GM23338 (cell line): ENCODE results near the gene SULT1A2. TPM values are rescaled to one million over a fixed set of nuclear protein-coding genes. Genes with fewer than 3 reads are reported as not detected.
"Not testable (repeated sequence)": the region's sequence is repeated elsewhere in the genome, so short reads cannot be mapped to it uniquely, and the experiment has no call there.

ENCODE experiments used
- ATAC-seq: fragments of 200-7000 bp; cut with Tn5 transposase; 3 replicates; pipeline ENCODE4 v1.9.1; 2020
- DNase-seq: peaks from one replicate; pipeline ENCODE4 v3.0.0-alpha.2; 2015; ENCODE audit warnings: low spot score
- H2AFZ ChIP-seq: fragments of 200-600 bp; sonication (generic); 2 replicates; pipeline ENCODE4 v1.8.0; 2016; ENCODE audit warnings: antibody characterized with exemption, mild to moderate bottlenecking, moderate library complexity
- H3F3A ChIP-seq: fragments of 200-600 bp; sonication (generic); replicated peaks from 2 replicates; pipeline ENCODE4 v1.8.0; 2017; ENCODE audit warnings: antibody characterized with exemption, mixed run types, low read depth
- H3K27ac ChIP-seq: fragments of 200-600 bp; sonication (generic); 2 replicates; pipeline ENCODE4 v1.6.1; 2016; ENCODE audit warnings: low read depth
- H3K27me3 ChIP-seq: fragments of 200-600 bp; sonication (generic); 2 replicates; pipeline ENCODE4 v1.8.0; 2016; ENCODE audit warnings: mild to moderate bottlenecking, mixed run types, moderate library complexity; ENCODE audit not compliant: insufficient read depth
- H3K36me3 ChIP-seq: fragments of 200-600 bp; sonication (generic); 2 replicates; pipeline ENCODE4 v1.8.0; 2016; ENCODE audit warnings: mild to moderate bottlenecking; ENCODE audit not compliant: insufficient read depth
- H3K4me1 ChIP-seq: fragments of 200-600 bp; sonication (generic); 2 replicates; pipeline ENCODE4 v1.8.0; 2016; ENCODE audit warnings: mild to moderate bottlenecking, moderate library complexity; ENCODE audit not compliant: insufficient read depth
- H3K4me2 ChIP-seq: fragments of 200-600 bp; sonication (generic); 2 replicates; pipeline ENCODE4 v1.7.1; 2017; ENCODE audit warnings: mixed run types
- H3K4me3 ChIP-seq: fragments of 200-600 bp; sonication (generic); 2 replicates; pipeline ENCODE4 v1.6.1; 2016; ENCODE audit warnings: mixed run types
- H3K79me2 ChIP-seq: fragments of 200-600 bp; sonication (generic); replicated peaks from 2 replicates; pipeline ENCODE4 v1.8.0; 2017; ENCODE audit warnings: mild to moderate bottlenecking; ENCODE audit not compliant: insufficient read depth
- H3K9me2 ChIP-seq: fragments of 200-600 bp; sonication (generic); 2 replicates; pipeline ENCODE4 v1.8.0; 2017; ENCODE audit not compliant: insufficient read depth
- H4K20me1 ChIP-seq: fragments of 200-600 bp; sonication (generic); replicated peaks from 2 replicates; pipeline ENCODE4 v1.8.0; 2017; ENCODE audit warnings: mild to moderate bottlenecking; ENCODE audit not compliant: insufficient read depth
- H3K27ac Mint-ChIP-seq: 2 replicates; pipeline ENCODE4 v1.8.0; 2020; ENCODE audit warnings: inconsistent platforms, mild to moderate bottlenecking, moderate library complexity, mixed read lengths
- H3K27me3 Mint-ChIP-seq: 3 replicates; pipeline ENCODE4 v1.8.0; 2022; ENCODE audit warnings: low read depth, mild to moderate bottlenecking, moderate library complexity, mixed read lengths, inconsistent platforms; ENCODE audit not compliant: insufficient read depth, poor library complexity
- H3K36me3 Mint-ChIP-seq: 3 replicates; pipeline ENCODE4 v1.8.0; 2021; ENCODE audit warnings: low read depth, mild to moderate bottlenecking, inconsistent platforms, moderate library complexity, mixed read lengths
- H3K4me1 Mint-ChIP-seq: 3 replicates; pipeline ENCODE4 v1.8.0; 2020; ENCODE audit warnings: mild to moderate bottlenecking, inconsistent platforms, mixed read lengths
- H3K4me3 Mint-ChIP-seq: 3 replicates; pipeline ENCODE4 v1.8.0; 2021; ENCODE audit warnings: moderate library complexity, mild to moderate bottlenecking, inconsistent platforms, mixed read lengths
- H3K9me3 Mint-ChIP-seq: 3 replicates; pipeline ENCODE4 v1.8.0; 2020; ENCODE audit warnings: moderate library complexity, mild to moderate bottlenecking, inconsistent platforms, mixed read lengths
- polyA plus RNA-seq: library from polyadenylated mRNA; unstranded; fragments of >200 nt; fragmentation: Nextera tagmentation; extraction: Ambion mirVana; gene quantifications from 2 replicates; pipeline ENCODE4 v1.2.1, GENCODE V29; 2016
- total RNA-seq: library from RNA; depleted of rRNA; stranded (reverse); fragments of >200 nt; shearing (Covaris generic); gene quantifications from 2 replicates; pipeline ENCODE4 v1.2.3, GENCODE V29; 2014
- TF ChIP-seq, protein P1 (sequence below), 2 experiments: fragments of 200-600 bp in 1 of 2; sonication (generic) in 1 of 2; conservative IDR thresholded peaks; 2 replicates each; pipeline versions ENCODE4 v1.5.1 to v1.6.1; 2016 to 2017; ENCODE audit warnings: antibody characterized with exemption in 2 of 2, low read depth in 2 of 2, mild to moderate bottlenecking in 2 of 2, moderate library complexity in 1 of 2

The SULT1A2 gene
- total and polyA plus RNA-seq, 2 experiments from 2014 or later, result 0.17 to 0.34 TPM

DNA sequence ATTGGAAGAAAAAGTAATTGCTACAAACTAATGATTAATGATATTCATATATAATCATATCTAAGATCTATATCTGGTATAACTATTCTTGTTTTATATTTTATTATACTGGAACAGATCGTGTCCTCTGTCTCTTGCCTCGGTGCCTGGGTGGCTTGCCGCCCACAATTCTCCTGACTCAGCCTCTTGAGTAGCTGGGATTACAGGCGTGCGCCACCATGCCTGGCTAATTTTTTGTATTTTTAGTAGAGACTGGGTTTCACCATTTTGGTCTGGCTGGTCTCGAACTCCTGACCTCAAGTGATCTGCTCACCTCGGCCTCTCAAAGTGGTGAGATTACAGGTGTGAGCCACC, 19.4 kb upstream of the SULT1A2 start:
- not testable (repeated sequence) for H3K27me3 Mint-ChIP-seq, H3K27me3 ChIP-seq, H3K27ac ChIP-seq, H4K20me1 ChIP-seq, H2AFZ ChIP-seq, ATAC-seq, H3K4me2 ChIP-seq, H3K9me2 ChIP-seq, H3K36me3 Mint-ChIP-seq, H3K4me3 ChIP-seq, H3K79me2 ChIP-seq, H3K36me3 ChIP-seq, H3F3A ChIP-seq, H3K27ac Mint-ChIP-seq, H3K9me3 Mint-ChIP-seq, H3K4me3 Mint-ChIP-seq, DNase-seq
- H3K4me1 ChIP-seq, result peaks cover 11% of the 10 kb centered on the region
- H3K4me1 Mint-ChIP-seq, result peaks cover 17% of the 10 kb centered on the region

DNA sequence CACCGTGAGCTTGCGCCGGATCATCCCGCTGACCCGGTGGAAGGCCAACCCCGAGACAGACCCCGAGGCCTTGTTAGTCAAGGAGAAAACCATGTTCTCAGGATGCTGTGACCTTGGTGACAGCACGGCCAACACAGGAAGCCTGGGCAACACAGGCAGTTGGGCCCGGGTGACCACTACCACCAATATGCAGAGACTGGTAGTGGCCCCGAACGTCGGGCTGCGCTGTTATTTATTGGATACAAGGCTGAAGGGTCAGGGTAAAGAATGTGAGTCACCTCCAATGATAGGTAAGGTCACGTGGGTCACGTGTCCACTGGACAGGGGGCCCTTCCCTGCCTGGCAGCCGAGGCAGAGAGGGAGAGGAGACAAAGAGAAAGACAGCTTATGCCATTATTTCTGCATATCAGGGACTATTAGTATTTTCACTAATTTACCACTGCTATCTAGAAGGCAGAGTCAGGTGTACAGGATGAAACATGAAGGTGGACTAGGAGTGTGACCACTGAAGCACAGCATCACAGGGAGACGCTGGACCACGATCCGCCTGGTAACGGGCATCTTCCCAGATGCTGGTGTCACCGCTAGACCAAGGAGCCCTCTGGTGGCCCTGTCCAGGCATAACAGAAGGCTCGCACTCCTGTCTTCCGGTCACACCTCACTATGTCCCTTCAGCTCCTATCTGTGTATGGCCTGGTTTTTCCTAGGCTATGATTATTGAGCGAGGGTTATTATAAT, 18.8 kb upstream of the SULT1A2 start:
- H3K4me3 ChIP-seq, H3K4me3 Mint-ChIP-seq, H3K27me3 ChIP-seq, H3K4me2 ChIP-seq, H3K27ac Mint-ChIP-seq, H3F3A ChIP-seq, ATAC-seq, H2AFZ ChIP-seq, H3K27ac ChIP-seq, H3K27me3 Mint-ChIP-seq, H3K9me3 Mint-ChIP-seq, H3K36me3 ChIP-seq, H3K36me3 Mint-ChIP-seq, H4K20me1 ChIP-seq, H3K9me2 ChIP-seq, H3K79me2 ChIP-seq: not testable (repeated sequence)
- peak; percentile 54 for DNase-seq
- peaks cover 11% of the 10 kb centered on the region for H3K4me1 ChIP-seq
- TF ChIP-seq, protein P1, sequence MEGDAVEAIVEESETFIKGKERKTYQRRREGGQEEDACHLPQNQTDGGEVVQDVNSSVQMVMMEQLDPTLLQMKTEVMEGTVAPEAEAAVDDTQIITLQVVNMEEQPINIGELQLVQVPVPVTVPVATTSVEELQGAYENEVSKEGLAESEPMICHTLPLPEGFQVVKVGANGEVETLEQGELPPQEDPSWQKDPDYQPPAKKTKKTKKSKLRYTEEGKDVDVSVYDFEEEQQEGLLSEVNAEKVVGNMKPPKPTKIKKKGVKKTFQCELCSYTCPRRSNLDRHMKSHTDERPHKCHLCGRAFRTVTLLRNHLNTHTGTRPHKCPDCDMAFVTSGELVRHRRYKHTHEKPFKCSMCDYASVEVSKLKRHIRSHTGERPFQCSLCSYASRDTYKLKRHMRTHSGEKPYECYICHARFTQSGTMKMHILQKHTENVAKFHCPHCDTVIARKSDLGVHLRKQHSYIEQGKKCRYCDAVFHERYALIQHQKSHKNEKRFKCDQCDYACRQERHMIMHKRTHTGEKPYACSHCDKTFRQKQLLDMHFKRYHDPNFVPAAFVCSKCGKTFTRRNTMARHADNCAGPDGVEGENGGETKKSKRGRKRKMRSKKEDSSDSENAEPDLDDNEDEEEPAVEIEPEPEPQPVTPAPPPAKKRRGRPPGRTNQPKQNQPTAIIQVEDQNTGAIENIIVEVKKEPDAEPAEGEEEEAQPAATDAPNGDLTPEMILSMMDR (conservative IDR thresholded peaks at IDR 0.05; ENCODE audit: low read depth in 2 of 2), result peak; percentile 69 to 75
- peaks cover 21% of the 10 kb centered on the region for H3K4me1 Mint-ChIP-seq

DNA sequence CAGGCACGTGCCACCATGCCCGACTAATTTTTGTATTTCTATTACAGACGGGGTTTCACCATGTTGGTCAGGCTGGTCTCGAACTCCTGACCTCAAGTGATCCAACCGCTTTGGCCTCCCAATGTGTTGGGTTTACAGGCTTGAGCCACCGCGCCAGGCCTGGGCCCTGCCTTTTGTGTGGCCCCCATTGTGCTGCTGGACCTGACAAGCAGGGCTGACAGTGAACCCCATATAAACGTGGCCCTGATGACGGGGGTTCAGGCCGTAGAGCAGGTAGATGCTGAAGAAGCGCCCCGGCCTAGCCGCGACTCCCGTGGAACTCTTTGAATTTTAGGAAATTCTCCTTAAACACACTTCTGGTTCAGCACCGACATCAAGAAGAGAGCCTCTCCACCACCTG, 17.7 kb upstream of the SULT1A2 start:
- peaks cover 11% of the 10 kb centered on the region for H3K4me1 ChIP-seq
- not testable (repeated sequence) for DNase-seq, H3K4me3 Mint-ChIP-seq, H3K27me3 ChIP-seq, H3K4me2 ChIP-seq, H3K27ac ChIP-seq, H3K36me3 ChIP-seq, H3K27ac Mint-ChIP-seq, H2AFZ ChIP-seq, H3K27me3 Mint-ChIP-seq, H3K9me3 Mint-ChIP-seq, H3K79me2 ChIP-seq, H3K36me3 Mint-ChIP-seq, H3K9me2 ChIP-seq, ATAC-seq, H3F3A ChIP-seq, H4K20me1 ChIP-seq, H3K4me3 ChIP-seq
- peaks cover 27% of the 10 kb centered on the region for H3K4me1 Mint-ChIP-seq

DNA sequence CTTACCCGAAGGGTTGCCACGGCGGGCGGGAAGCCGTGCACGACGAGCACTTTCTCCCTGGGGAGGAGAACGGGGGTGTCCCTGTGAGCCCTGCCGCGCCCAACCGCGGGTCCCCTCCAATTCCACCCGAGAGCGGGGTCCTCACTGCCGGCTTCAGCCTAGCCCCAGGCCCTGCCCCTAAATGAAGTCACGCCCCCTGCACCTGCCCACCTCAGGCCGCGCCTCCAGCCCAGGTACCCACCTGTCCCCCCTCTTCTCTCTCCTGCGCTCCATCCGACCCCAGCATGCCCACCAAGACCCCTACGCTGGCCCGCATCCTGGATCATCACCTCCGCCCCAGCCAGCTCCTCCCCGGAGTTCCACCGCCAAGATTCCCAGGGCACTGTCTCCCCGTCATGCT, 17.1 kb upstream of the SULT1A2 start:
- not testable (repeated sequence) for H3F3A ChIP-seq, H3K27me3 Mint-ChIP-seq, H3K9me2 ChIP-seq, H3K27me3 ChIP-seq, H3K27ac Mint-ChIP-seq, H2AFZ ChIP-seq, H3K9me3 Mint-ChIP-seq, H3K27ac ChIP-seq, H3K79me2 ChIP-seq, H3K36me3 ChIP-seq, H4K20me1 ChIP-seq, H3K36me3 Mint-ChIP-seq, H3K4me2 ChIP-seq, H3K4me3 Mint-ChIP-seq
- Histone ChIP-seq H3K4me1 (peaks cover 11% of the 10 kb centered on the region), H3K4me3 (peak overlapping the region; percentile 40; the same call in 1 of the 2 replicates)
- peak; percentile 59 for DNase-seq
- peak; percentile 64 for ATAC-seq
- peaks cover 32% of the 10 kb centered on the region for H3K4me1 Mint-ChIP-seq

DNA sequence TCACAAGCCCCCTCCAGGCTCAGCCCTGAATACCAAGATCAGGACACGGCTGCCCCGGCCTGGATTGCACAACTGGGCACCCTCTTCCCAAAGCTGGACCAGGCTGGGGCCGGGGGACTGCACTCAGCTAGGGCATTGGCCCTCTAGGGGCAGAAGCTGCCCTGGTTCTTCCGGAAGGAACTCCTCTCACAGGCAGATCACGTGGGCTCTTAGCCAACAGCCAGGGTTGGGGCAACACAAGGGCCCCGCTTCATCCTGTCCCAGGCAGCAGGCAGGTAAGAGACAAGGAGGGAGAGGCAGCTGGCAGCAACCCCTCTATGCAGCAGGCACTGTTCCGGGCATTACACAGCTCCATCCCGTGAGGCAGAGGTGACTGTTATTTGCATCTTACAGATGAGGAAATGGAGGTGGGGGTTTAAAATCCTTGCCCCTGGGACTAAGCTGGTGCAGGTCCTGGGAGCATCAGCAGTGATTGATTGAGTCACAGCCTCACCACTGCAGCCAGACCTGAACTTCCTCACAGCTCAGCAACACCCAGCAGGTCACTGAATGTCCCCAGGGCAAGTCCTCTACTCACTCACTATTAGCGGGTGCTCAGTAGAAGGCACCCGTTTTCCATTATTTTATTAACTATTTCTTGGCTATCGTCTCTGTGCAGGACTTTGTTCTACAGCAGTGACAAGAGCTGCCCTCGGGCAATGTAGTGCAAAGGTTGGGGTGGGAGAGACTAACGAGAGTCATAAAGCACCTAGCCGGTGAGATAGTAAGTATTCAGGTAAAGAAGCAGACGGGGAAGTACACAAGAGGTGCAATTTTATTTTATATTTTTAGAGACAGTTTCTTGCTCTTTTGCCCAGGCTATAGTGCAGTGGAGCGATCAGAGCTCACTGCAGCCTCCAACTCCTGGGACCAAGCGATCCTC, 15.8 kb upstream of the SULT1A2 start:
- H3K4me1 Mint-ChIP-seq, result peaks cover 24% of the 10 kb centered on the region
- not testable (repeated sequence) for H3F3A ChIP-seq

More for the DNA sequence above, 15.8 kb upstream of the SULT1A2 start:
- H3K4me3 ChIP-seq, H3K4me2 ChIP-seq, H3K9me2 ChIP-seq, H3K79me2 ChIP-seq, H3K4me3 Mint-ChIP-seq, H4K20me1 ChIP-seq, H3K27me3 Mint-ChIP-seq, H3K36me3 Mint-ChIP-seq, H3K36me3 ChIP-seq, H3K9me3 Mint-ChIP-seq, H3K27me3 ChIP-seq, H3K27ac ChIP-seq, DNase-seq, H3K27ac Mint-ChIP-seq, H2AFZ ChIP-seq: not testable (repeated sequence)
- ATAC-seq, result peak; percentile 36
- H3K4me1 ChIP-seq, result peaks cover 10% of the 10 kb centered on the region
